ENCODE measurements around the gene PDGFB.

PDGFB gene

DNA sequence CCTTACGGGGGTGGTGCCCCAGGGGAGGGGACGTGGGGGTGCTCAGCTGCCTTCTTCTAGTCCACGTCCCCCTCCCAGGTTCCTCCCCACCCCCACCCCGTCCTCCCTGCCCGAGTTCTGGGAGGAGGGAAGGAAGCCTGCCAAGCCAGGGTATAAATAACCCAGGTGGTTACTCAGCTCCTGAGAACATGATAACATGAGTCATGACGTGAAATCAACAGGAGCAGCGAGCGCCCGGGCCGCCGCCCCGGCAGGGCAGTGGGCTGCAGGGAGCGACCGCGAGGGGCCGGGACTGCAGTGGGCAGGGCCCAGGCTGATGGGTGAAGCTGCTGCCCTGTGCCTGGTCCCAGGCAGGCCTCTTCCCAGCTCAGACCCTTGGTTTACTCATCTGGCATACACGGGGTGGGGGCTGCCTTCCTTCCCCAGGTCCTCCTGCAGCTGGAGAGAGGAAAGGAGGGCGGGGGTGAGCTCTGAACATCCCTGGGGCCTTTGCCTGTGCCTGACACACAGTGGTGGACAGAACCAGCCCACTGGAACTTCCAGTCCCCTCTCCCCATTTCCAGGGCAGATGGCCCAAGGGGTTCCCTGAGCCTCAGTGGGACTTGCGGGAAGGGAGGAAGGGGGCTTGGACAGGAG lies 8.8 kb upstream of the PDGFB start:
- DNase-seq: peak; percentile 34

DNA sequence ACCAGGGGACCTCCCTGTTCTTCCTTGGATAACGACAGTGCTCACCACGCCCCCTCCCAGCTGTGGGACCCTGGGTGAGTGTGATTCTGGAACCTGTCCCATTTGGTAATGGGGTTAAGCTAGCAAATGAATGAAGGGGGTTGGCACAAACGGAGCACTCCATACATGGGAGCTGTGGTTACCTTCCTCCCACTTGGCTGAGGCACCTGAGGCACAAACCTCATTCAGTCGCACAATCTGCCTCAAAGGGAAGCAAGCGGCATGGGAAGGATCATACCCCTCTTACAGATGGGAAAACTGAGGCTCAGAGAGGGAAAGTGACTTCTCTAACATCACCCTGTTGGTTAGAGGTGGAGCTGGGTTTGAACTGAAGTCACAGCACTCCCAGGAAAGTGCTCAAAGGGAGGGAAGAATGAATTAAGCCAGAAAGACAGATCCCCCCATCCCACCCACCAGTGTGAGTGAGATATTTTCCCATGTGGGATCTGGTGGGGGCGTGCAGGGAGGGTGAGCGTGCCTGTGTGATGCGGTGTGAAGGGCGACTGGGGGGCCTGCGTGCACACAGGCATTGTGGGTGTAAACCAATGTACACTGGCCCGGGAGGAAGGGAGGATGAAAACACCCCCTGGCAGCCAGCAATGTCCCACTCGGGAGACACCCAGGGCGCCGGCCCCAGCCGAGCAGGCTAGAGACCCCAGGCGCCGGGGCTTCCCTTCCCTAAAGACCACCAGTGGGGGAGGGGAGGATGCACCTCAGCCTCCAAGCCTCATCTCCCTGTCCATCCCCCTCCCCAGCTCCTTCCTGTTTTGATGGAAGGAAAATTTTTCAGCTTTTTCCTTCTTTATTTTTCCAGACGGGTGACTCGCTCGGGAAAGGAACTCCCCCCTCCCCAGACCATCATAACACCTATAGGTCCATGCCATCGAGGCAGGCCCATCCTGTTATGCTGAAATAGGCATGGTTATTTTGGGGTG lies 8.0 kb upstream of the PDGFB start:
- no peak for DNase-seq

GRCh38 chr22:39251762-39252460 lies 7.1 kb upstream of the PDGFB start:
- DNase-seq: no peak

- DNase-seq: no peak
These were observed 6.1 kb upstream of the PDGFB start for GRCh38 chr22:39250838-39251237.

- DNase-seq: no peak
These were observed 5.3 kb upstream of the PDGFB start for GRCh38 chr22:39250131-39250530.

DNA sequence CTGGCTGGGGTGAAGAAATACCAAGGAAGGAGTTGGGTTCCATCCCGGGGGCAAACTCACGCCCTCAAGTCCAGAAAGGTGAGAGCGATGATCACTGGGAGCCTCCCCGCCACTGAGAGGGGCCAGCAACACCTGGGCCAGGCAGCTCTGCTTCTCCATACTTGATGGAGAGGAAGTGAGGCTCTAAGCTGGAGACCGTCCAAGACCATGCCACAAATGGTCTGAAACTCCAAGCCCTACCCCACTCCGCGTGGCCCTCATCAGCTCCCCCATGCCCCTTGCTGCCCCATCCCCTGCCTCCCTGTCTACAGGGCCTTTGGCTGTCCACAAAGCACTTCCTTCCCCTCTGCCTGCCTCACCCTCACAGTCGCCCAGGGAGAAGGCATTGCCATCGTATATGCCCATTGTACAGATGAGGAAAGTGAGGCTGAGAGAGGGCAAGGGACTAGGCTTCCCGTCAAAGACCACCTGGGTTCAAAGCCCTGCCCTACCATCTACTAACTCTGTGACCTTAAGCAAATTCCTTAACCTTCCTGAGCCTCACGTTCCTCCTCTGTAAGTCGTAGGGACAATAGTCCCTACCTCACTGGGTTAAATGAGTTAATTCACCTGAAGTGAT lies 4.4 kb upstream of the PDGFB start:
- DNase-seq: no peak

DNA sequence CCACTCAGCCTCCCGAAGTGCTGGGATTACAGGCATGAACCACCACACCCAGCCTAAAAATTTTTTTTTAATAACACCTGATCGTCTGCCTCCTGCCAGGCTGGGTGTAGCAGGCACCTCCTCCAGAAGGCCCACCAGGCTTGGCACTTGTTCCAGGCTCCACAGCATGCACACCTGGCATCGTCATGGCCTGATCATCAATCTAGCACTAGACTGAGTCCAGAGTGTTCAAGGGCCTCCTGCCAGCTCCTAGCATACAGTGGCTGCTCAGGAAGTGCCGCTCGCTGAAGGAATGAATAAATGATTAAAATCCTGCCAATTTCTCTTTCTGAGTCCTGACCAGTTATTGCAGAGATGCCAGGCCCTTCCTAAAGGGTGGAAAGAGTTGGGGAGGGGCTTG lies 3.5 kb upstream of the PDGFB start:
- no peak for DNase-seq

DNA sequence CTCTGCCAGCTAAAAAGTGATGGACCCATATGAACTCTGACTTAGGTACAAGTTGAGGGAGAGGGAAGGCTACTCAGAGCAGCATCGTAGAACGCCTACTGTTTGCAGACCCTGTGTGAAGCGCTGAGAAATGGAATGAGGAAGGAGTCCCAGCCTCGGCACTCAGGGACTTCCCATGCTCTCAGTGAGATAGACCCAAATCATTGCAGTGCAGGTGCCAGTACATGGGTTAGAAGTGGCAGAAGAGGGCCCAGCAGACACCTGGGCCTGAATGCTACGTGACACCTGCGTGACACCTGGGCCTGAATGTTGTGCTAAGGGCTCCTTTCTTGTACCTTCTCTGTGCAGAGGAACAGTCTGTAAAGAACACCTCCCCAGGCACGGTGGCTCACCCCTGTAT lies 2.6 kb upstream of the PDGFB start:
- no peak for DNase-seq

DNA sequence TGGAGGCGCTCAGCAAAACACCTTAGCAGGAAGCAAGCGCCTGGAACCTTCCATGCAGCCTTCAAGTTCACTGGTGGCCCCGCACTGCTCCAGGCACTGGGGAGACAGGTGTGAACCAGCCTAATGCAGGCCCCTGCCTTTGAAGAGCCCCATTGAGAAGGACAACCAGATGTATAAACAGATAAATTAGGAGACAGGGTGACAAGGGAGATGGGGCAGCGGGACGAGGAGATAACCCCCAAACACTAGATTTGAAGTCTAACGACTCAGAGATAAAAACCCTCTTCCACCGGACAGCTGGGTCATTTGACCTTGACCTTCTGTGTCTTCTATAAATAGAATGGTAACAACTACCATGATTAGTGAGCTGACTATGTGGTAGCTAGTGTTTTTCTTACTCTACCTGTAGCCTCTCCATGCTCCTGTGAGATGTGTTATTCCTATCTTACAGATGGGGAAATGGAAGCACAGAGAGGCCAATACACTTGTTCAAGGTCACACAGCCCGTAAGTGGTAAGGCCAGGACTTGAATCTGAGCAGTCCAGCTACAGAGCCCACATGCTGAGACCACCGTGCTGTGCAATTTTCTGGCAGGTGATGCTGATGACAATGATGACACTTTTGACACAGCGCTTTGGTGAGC lies 2.0 kb upstream of the PDGFB start:
- no peak for DNase-seq

DNA sequence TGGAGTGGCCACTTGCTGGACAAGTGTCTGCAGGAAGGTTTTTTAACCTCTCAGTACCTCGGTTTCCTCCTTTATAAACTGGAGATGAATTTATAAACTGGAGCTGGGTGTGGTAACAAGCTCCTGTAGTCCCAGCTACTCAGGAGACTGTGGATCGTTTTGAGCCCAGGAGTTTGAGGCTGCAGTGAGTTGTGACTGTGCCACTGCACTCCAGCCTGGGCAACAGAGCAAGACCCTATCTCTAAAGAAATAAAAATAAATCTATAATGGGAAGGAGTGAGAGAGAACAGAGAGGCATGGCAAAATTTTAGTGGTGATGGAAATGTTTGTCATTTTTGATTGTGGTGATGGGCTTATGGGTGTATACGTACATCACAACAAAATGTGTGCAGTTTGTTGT lies 1.4 kb upstream of the PDGFB start:
- no peak for DNase-seq

- no peak for DNase-seq
These were observed 603 bp upstream of the PDGFB start for GRCh38 chr22:39245130-39246039.

DNA sequence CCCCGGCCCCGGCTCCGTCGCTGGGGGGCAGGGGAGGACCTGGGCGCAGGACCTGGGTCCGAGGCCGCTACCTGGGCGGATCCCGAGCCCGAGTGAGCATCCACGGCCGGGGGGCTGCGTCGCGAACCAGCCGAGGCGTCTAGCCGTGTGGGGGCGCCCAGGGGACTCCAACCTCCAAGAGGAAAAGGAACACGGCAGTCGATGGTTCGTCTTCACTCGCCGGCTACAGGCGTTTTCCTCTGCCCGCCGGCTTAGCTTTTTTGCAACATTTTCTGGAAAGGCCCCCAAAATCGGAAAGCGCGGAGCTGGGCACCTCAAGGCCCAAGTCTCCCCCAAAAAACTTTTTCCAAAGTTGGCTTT lies 666 bp downstream of the PDGFB start:
- DNase-seq: no peak

- no peak for DNase-seq
These were observed 1.2 kb downstream of the PDGFB start for GRCh38 chr22:39243439-39244135.

GRCh38 chr22:39242595-39243438 lies 2.0 kb downstream of the PDGFB start:
- DNase-seq: peak; percentile 29

DNA sequence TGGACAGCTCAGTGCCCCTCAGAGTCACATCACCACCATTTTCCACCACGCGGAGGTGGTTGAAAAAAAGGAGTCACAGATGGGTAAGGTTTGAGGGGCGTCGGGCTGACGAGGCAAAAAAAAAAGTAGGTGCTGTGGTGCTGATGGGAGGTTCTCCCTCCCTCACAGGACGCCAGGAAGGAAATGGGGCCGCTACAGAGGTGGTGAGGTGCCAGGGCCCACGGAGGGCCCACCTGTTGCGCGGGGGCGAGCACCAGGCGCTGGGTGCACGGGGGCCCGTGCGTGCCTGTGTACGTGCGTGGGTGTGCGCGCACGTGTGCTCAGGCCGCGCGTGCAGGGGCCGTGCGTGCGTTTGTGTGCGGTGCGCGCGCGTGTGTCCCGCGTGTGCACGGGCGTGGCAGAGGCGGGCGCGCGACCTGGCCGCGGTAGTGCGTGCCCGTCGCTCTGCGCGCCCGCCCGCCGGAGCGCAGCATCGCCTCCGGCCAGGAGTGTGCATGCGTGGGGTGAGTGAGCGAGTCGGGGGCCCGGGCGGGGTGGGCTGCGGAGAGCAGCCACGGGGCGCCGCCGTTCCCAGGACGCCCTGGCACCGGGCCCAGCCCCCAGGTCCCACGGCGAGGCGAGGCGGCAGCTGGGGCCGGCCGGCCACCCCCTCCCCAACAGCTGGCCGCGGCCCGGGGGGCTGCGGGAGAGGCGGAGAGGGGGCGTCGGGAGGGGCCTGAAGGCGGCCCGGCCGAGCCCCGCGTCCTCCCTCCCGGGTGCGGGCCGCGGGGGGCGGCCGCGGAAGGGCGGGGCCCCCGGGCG lies 2.8 kb downstream of the PDGFB start:
- DNase-seq: no peak

DNA sequence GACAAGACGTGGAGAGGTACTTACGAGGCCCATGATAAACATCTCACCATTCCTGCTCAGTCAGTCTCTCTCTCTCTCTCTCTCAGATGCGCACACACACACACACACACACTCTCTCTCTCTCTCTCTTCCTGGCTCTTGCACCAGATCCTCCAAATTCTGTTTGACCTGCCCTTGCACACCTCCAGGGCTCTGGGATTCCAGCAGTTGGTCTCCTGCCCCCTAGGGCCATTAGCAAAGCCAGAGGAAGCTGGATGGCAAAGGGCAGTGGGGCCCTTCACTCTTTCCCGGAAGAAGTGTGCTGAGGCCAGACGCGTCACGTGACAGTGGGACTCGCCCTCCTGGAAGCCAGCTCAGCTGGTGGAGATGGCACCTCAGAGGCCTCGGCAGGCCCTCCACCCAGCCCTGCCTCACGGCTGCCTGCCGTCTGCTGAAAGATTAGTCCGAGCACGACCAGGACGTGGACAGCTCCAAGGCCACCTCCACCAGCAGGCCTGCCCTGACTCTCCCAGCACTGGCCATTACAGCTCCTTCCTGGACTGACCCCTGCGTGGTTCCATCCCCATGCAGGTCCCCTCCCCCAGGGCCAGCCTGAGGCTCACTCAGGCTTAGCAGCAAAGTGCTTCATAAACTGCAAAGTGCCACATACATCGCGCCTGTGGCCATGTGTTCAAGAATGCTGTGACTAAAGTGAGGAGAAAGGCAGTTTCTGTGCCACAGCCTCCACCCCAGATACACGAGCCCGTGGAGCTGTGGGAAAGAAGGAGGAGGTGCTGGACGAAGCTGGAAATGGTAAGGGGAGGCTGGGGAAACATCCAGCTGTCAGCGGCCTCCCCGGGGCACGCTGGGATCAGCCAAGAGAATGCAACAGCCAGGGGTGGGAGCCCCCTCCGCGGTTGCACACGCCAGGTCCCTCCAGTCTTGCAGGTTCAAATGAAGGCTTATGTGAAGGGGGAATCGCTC lies 3.7 kb downstream of the PDGFB start:
- DNase-seq: no peak

DNA sequence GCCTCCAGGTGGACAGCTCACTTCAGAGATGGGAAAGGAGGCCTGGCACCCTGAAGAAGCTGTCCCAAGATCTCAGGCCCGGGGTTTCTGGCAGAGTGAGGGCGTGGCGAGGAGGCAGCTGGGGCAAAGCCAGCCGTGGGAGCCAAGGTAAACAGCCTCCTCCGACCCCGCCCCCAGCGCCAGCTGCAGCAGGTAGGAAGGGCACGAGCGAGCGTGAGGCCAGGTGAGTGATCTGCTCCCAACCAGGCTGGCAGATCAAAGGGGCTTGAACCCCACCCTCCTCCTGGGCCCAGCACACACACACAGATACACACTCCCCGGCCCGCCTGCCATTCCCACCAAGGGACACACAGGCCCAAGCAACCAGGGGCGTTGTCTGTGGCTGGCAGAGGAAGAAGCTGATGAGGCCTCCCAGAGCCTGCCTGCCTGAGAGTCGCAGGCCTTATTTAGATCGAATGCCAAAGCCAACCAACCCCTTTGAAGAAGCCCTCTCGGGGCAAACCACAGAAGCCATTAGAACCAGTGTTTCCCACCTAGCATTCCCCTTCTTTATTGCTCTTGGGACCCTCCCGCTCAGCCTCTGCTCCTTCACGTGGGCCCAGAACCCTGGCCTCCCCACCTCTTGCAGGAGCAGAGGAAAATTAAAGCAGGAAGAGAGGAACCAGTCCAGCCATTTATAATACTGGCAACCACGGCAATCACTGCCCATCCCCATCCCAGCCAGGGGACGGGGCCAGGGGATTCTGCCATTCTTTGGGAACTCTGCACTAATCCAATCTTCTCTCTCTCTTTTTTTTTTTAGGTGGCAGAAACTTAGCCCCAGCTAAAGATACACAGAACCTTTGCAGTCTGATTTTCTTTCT lies 5.0 kb downstream of the PDGFB start:
- DNase-seq: peak; percentile 92

Measured in NCI-H1105 (cell line).